Keratinocyte (primary cell): ENCODE results near the gene SH3D21. TPM values are rescaled to one million over a fixed set of nuclear protein-coding genes. Genes with fewer than 3 reads are reported as not detected.

Experiments used
- DNase-seq: peaks from one replicate; pipeline ENCODE4 v3.0.0-alpha.2; 2011; ENCODE audit warnings: low read depth, missing footprints, low spot score
- FAIRE-seq: peaks from 2 replicates; lab custom pipeline; 2011; peaks lifted over from hg19 to GRCh38; lab: Jason Lieb, UNC
- H2AFZ ChIP-seq: 2 replicates; pipeline ENCODE4 v1.6.0; 2012; ENCODE audit warnings: low read length, control low read depth, inconsistent platforms; ENCODE audit not compliant: control insufficient read depth
- H3K27ac ChIP-seq: 2 replicates; pipeline ENCODE4 v1.5.1; 2011; ENCODE audit warnings: low read length; ENCODE audit not compliant: control insufficient read depth, insufficient read depth
- H3K27me3 ChIP-seq: 3 replicates; pipeline ENCODE4 v1.6.0; 2011; ENCODE audit warnings: low read length; ENCODE audit not compliant: control insufficient read depth, insufficient read depth; ENCODE audit errors: extremely low read depth
- H3K36me3 ChIP-seq, 2 experiments: 2 replicates in 1 of 2; 3 replicates in 1 of 2; pipeline ENCODE4 v1.5.1; 2011; ENCODE audit warnings: low read length in 2 of 2, mild to moderate bottlenecking in 1 of 2; ENCODE audit not compliant: control insufficient read depth in 2 of 2, insufficient read depth in 2 of 2; ENCODE audit errors: extremely low read depth in 1 of 2
- H3K4me1 ChIP-seq: 3 replicates; pipeline ENCODE4 v1.5.1; 2011; ENCODE audit warnings: low read length; ENCODE audit not compliant: control insufficient read depth, insufficient read depth; ENCODE audit errors: extremely low read depth
- H3K4me2 ChIP-seq: 3 replicates; pipeline ENCODE4 v1.6.0; 2011; ENCODE audit warnings: low read depth, low read length; ENCODE audit not compliant: control insufficient read depth, insufficient read depth; ENCODE audit errors: extremely low read depth
- H3K4me3 ChIP-seq, 3 experiments: fragments of 200-600 bp in 1 of 3; sonication (generic) in 1 of 3; 2 replicates in 2 of 3; 3 replicates in 1 of 3; pipeline ENCODE4 v1.5.1; 2011 to 2016; ENCODE audit warnings: low read length in 3 of 3, mild to moderate bottlenecking in 3 of 3, control low read depth in 2 of 3, inconsistent platforms in 1 of 3, low read depth in 1 of 3, mixed read lengths in 1 of 3, mixed run types in 1 of 3, moderate library complexity in 1 of 3; ENCODE audit not compliant: control insufficient read depth in 2 of 3, insufficient read depth in 2 of 3; ENCODE audit errors: extremely low read depth in 1 of 3
- H3K79me2 ChIP-seq: 2 replicates; pipeline ENCODE4 v1.6.0; 2012; ENCODE audit warnings: low read length; ENCODE audit not compliant: control insufficient read depth, insufficient read depth
- H3K9ac ChIP-seq: 3 replicates; pipeline ENCODE4 v1.6.0; 2011; ENCODE audit warnings: low read length; ENCODE audit not compliant: control insufficient read depth, insufficient read depth; ENCODE audit errors: extremely low read depth
- H3K9me1 ChIP-seq: 3 replicates; pipeline ENCODE4 v1.6.0; 2011; ENCODE audit warnings: low read length; ENCODE audit not compliant: control insufficient read depth, insufficient read depth; ENCODE audit errors: extremely low read depth
- H3K9me3 ChIP-seq: 2 replicates; pipeline ENCODE4 v1.5.1; 2012; ENCODE audit warnings: low read depth, low read length; ENCODE audit not compliant: control insufficient read depth
- H4K20me1 ChIP-seq: 3 replicates; pipeline ENCODE4 v1.6.0; 2011; ENCODE audit warnings: low read length; ENCODE audit not compliant: control insufficient read depth, insufficient read depth; ENCODE audit errors: extremely low read depth
- CTCF ChIP-seq, 3 experiments: IDR thresholded peaks in 1 of 3; conservative IDR thresholded peaks in 1 of 3; optimal IDR thresholded peaks in 1 of 3; 2 replicates in 2 of 3; 3 replicates in 1 of 3; pipeline versions ENCODE3 to v1.5.1; 2011; ENCODE audit warnings: low read length in 3 of 3, mild to moderate bottlenecking in 3 of 3, moderate library complexity in 2 of 3, control low read depth in 1 of 3, inconsistent platforms in 1 of 3; ENCODE audit not compliant: insufficient read depth in 2 of 3; ENCODE audit errors: extremely low read depth in 1 of 3
- EZH2 ChIP-seq: IDR thresholded peaks from one replicate; pipeline ENCODE4 v1.6.1; 2012; ENCODE audit warnings: inconsistent platforms, mild to moderate bottlenecking, low read length, moderate library complexity
- dilution Hi-C: fragments of 300-500 bp; cut with MboI; formaldehyde crosslinking; loops from one replicate; pipeline ENCODE4 v1.7.0; 2020; ENCODE audit warnings: low sequenced_read_pairs; ENCODE audit not compliant: extremely low pct_ligation_motif_present
- polyA plus RNA-seq, 5 experiments: library from polyadenylated mRNA; depleted of rRNA in 3 of 5; stranded (reverse) in 3 of 5; stranded (forward) in 1 of 5; unstranded in 1 of 5; fragments of >200 nt; gene quantifications; 1 replicate in 1 of 5; 2 replicates in 3 of 5; 3 replicates in 1 of 5; pipeline versions ENCODE4 v1.2.1 to v1.2.3, GENCODE V29; 2011 to 2012; ENCODE audit warnings: missing spikeins in 2 of 5, low read depth in 1 of 5, low replicate concordance in 1 of 5

The SH3D21 gene
- polyA plus RNA-seq, 1 donor (not counting 4 experiments of a cell fraction or from before 2014, with no cell fraction given) = 7.1 TPM

- Histone ChIP-seq H3K36me3 (peaks cover 4% of the 10 kb centered on the region in 2 experiments), H3K9me3 (no peaks in the 10 kb centered on the region), H3K27me3 (no peaks in the 10 kb centered on the region), H3K27ac (no peak overlapping the region), H3K9me1 (no peaks in the 10 kb centered on the region), H3K79me2 (no peaks in the 10 kb centered on the region), H2AFZ (no peak overlapping the region), H3K4me1 (no peaks in the 10 kb centered on the region), H3K4me2 (no peak overlapping the region), H4K20me1 (no peaks in the 10 kb centered on the region), H3K9ac (no peak overlapping the region), H3K4me3 (no peak overlapping the region)
- FAIRE-seq (no peak), DNase-seq (no peak)
- TF ChIP-seq CTCF (optimal IDR thresholded peaks at IDR 0.05 in 1 of 3, IDR thresholded peaks at IDR 0.05 in 1 of 3, conservative IDR thresholded peaks at IDR 0.05 in 1 of 3; ENCODE audit: extremely low read depth in 1 of 3, insufficient read depth in 2 of 3, low read length in 3 of 3) (no peak), EZH2 (no peak)
- dilution Hi-C loops = no loop called here
These were observed 14.6 kb downstream of the SH3D21 start for GRCh38 chr1:36320767-36321118.

DNA sequence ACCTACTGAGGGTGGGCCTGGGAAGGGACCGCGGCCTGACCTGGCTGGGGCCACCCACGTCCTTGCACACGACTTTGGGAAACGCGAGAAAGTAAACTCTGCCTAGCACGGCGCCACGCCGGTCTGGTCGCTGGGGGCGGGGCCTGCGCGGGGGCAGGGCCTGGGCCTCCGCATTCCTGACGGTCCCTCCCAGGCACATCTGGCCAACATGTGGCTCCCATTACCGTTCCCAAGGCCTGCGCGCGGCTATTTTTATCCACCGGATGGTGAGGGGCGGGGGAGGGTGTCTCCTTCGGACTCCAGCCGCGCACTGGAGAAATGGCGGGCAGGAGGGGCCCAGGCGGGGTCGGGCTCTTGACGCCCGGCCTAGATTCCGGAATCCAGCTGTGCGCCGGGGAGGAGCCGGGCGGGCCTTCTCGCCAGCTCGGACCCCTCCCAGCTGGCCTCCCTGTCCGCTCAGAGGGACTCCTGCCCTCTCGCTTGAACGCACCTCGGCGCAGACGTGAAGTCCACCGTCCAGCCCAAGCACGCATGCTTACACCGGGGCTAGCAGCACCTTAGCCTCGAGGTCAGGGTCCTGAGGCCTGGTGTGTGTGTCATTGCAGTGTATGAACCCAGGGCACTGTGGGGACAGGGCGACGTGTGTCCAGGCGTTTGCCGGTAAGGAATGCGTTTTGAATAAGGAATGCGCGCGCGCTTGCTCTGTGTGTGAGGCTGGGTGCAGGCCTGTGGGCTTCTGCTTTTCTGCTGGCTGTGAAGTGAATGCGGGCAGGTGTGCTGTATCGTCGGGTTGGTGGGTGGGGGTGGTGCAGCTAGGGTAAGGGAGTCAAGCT, 15.2 kb downstream of the SH3D21 start:
- Histone ChIP-seq H3K27ac (no peak overlapping the region), H3K9me1 (no peaks in the 10 kb centered on the region), H4K20me1 (no peaks in the 10 kb centered on the region), H3K36me3 (peaks cover 4% of the 10 kb centered on the region in 2 experiments), H3K79me2 (no peaks in the 10 kb centered on the region), H2AFZ (no peak overlapping the region), H3K4me2 (no peak overlapping the region), H3K4me1 (peaks cover 1% of the 10 kb centered on the region), H3K9ac (no peak overlapping the region), H3K27me3 (no peaks in the 10 kb centered on the region), H3K9me3 (no peaks in the 10 kb centered on the region), H3K4me3 (no peak overlapping the region)
- dilution Hi-C loops = no loop called here
- TF ChIP-seq EZH2 (no peak), CTCF (optimal IDR thresholded peaks at IDR 0.05 in 1 of 3, IDR thresholded peaks at IDR 0.05 in 1 of 3, conservative IDR thresholded peaks at IDR 0.05 in 1 of 3; ENCODE audit: extremely low read depth in 1 of 3, insufficient read depth in 2 of 3, low read length in 3 of 3) (no peak)
- FAIRE-seq (no peak), DNase-seq (no peak)
